Measurements from ENCODE around the gene CRABP1.
A peak's percentile ranks its signal among the peaks of the same experiment; 100 is the strongest.

- TF ChIP-seq SIN3A (IDR thresholded peaks at IDR 0.05; ENCODE audit: borderline replicate concordance, insufficient read depth, low read length) (peak; percentile 51; the same call in 1 of the 2 replicates), POLR2AphosphoS5 (IDR thresholded peaks at IDR 0.05; ENCODE audit: low read depth, low read length) (no peak)
Observed at GRCh38 chr15:78374436-78375393, 34.6 kb downstream of the CRABP1 start.
